NCI-H187 (cell line): ENCODE data around the gene CASS4.

Experiments
- DNase-seq, 2 experiments: peaks; one replicate each; lab custom pipeline; 2025; lab: John Stamatoyannopoulos, UW

The CASS4 gene

GRCh38 chr20:56445130-56445529 lies 33.1 kb downstream of the CASS4 start:
- no peak for DNase-seq

GRCh38 chr20:56445540-56445939 lies 33.5 kb downstream of the CASS4 start:
- DNase-seq = no peak

- DNase-seq = no peak
Observed at GRCh38 chr20:56447227-56447626, 35.2 kb downstream of the CASS4 start.

GRCh38 chr20:56449459-56449858 lies 37.4 kb downstream of the CASS4 start:
- no peak for DNase-seq

GRCh38 chr20:56451056-56451765 lies 39.2 kb downstream of the CASS4 start:
- no peak for DNase-seq

GRCh38 chr20:56453352-56453751 lies 41.3 kb downstream of the CASS4 start:
- no peak for DNase-seq

GRCh38 chr20:56454754-56455153 lies 42.7 kb downstream of the CASS4 start:
- DNase-seq = no peak

GRCh38 chr20:56458206-56458821 lies 46.3 kb downstream of the CASS4 start:
- no peak for DNase-seq

GRCh38 chr20:56460459-56460858 lies 48.4 kb downstream of the CASS4 start:
- no peak for DNase-seq

- DNase-seq = no peak
Observed at GRCh38 chr20:56461576-56461975, 49.5 kb downstream of the CASS4 start.

GRCh38 chr20:56463428-56463827 lies 51.4 kb downstream of the CASS4 start:
- DNase-seq = no peak

GRCh38 chr20:56465997-56466396 lies 53.9 kb downstream of the CASS4 start:
- no peak for DNase-seq

- no peak for DNase-seq
Observed at GRCh38 chr20:56467968-56468315, 55.9 kb downstream of the CASS4 start.

- DNase-seq = peak; percentile 83 to 84
Observed at GRCh38 chr20:56468316-56469076, 56.4 kb downstream of the CASS4 start, which contains the start of gene RTF2. TSS of gene RTF2 (plus strand) at chr20:56468627. CDS start at chr20:56468698, 71 bp downstream.

- DNase-seq = no peak
Observed at GRCh38 chr20:56469077-56469449, 57.0 kb downstream of the CASS4 start.

GRCh38 chr20:56483970-56484369 lies 71.9 kb downstream of the CASS4 start:
- no peak for DNase-seq

GRCh38 chr20:56487216-56487615 lies 75.2 kb downstream of the CASS4 start:
- DNase-seq = no peak

GRCh38 chr20:56488566-56488965 lies 76.5 kb downstream of the CASS4 start:
- no peak for DNase-seq

GRCh38 chr20:56501116-56501515 lies 89.1 kb downstream of the CASS4 start:
- DNase-seq = no peak

- no peak for DNase-seq
Observed at GRCh38 chr20:56503916-56504315, 91.9 kb downstream of the CASS4 start.

- DNase-seq = no peak
Observed at GRCh38 chr20:56504373-56505005, 92.4 kb downstream of the CASS4 start.

- DNase-seq = no peak
Observed at GRCh38 chr20:56506103-56506502, 94.0 kb downstream of the CASS4 start.
